GM12878 (cell line): ENCODE results near the gene GRAMD1B. TPM values are rescaled to one million over a fixed set of nuclear protein-coding genes. Genes with fewer than 3 reads are reported as not detected.
A peak's percentile ranks its signal among the peaks of the same experiment; 100 is the strongest.

Experiments
- BMI1 ChIP-seq: fragments of 450-650 bp; IDR thresholded peaks from 2 replicates; pipeline ENCODE4 v1.6.1; 2016; ENCODE audit warnings: mild to moderate bottlenecking, moderate library complexity, borderline replicate concordance
- CREM ChIP-seq: IDR thresholded peaks from 2 replicates; pipeline ENCODE4 v1.6.1; 2014; ENCODE audit warnings: antibody characterized with exemption, low read depth
- E2F4 ChIP-seq: IDR thresholded peaks from 2 replicates; pipeline ENCODE4 v1.6.1; 2012; ENCODE audit warnings: low read depth, low read length, improper control_type of control experiment
- HDAC2 ChIP-seq: fragments of 200-600 bp; sonication (generic); IDR thresholded peaks from 2 replicates; pipeline ENCODE4 v1.6.1; 2017
- JUND ChIP-seq: IDR thresholded peaks from 2 replicates; pipeline ENCODE4 v1.6.1; 2012; ENCODE audit warnings: low read depth, mild to moderate bottlenecking, low read length, improper control_type of control experiment, moderate library complexity
- MXI1 ChIP-seq: fragments of 150-350 bp; IDR thresholded peaks from 2 replicates; pipeline ENCODE4 v1.6.1; 2011; ENCODE audit warnings: low read depth, mild to moderate bottlenecking, inconsistent platforms, low read length, improper control_type of control experiment
- MYB ChIP-seq: fragments of 150-350 bp; IDR thresholded peaks from 2 replicates; pipeline ENCODE4 v1.6.1; 2014; ENCODE audit warnings: mild to moderate bottlenecking, low read depth, low read length, borderline replicate concordance
- MYC ChIP-seq: IDR thresholded peaks from 2 replicates; pipeline ENCODE4 v1.6.1; 2011; ENCODE audit warnings: mild to moderate bottlenecking, low read length, moderate library complexity, inconsistent platforms; ENCODE audit not compliant: insufficient read depth, insufficient replicate concordance, insufficient read length, severe bottlenecking
- NFYB ChIP-seq: IDR thresholded peaks from 2 replicates; pipeline ENCODE4 v1.6.1; 2011; ENCODE audit warnings: low read depth, mild to moderate bottlenecking, low read length, improper control_type of control experiment, moderate library complexity; ENCODE audit not compliant: insufficient read depth
- PBX3 ChIP-seq: IDR thresholded peaks from 2 replicates; pipeline ENCODE4 v1.6.1; 2011; ENCODE audit warnings: mild to moderate bottlenecking, low read depth, low read length, moderate library complexity; ENCODE audit not compliant: insufficient replicate concordance
- RCOR1 ChIP-seq: conservative IDR thresholded peaks from 2 replicates; pipeline ENCODE4 v1.6.1; 2012; ENCODE audit warnings: low read depth, low read length, improper control_type of control experiment
- SIN3A ChIP-seq: IDR thresholded peaks from 2 replicates; pipeline ENCODE4 v1.6.1; 2012; ENCODE audit warnings: low read depth, low read length, improper control_type of control experiment
- SMARCA5 ChIP-seq: fragments of 450-650 bp; IDR thresholded peaks from 2 replicates; pipeline ENCODE4 v1.6.1; 2017; ENCODE audit warnings: mild to moderate bottlenecking
- SUPT20H ChIP-seq: IDR thresholded peaks from 2 replicates; pipeline ENCODE4 v1.6.1; 2011; ENCODE audit warnings: low read depth, mild to moderate bottlenecking, low read length, moderate library complexity, borderline replicate concordance; ENCODE audit not compliant: control insufficient read depth
- TARDBP ChIP-seq: IDR thresholded peaks from 2 replicates; pipeline ENCODE4 v1.6.1; 2016; ENCODE audit warnings: borderline replicate concordance
- TCF3 ChIP-seq: IDR thresholded peaks from 2 replicates; pipeline ENCODE4 v1.6.1; 2012; ENCODE audit warnings: low read depth, mild to moderate bottlenecking, low read length, borderline replicate concordance; ENCODE audit not compliant: insufficient read depth
- YY1 ChIP-seq: IDR thresholded peaks from 2 replicates; pipeline ENCODE4 v1.6.1; 2011; ENCODE audit warnings: low read depth, mild to moderate bottlenecking, low read length
- ZBTB11 ChIP-seq: fragments of 450-650 bp; formaldehyde crosslinking; IDR thresholded peaks from 2 replicates; pipeline ENCODE4 v1.5.0; 2022; ENCODE audit warnings: mild to moderate bottlenecking, missing genetic modification characterization
- ZNF592 ChIP-seq: fragments of 450-650 bp; IDR thresholded peaks from 2 replicates; pipeline ENCODE4 v1.6.1; 2017; ENCODE audit warnings: mild to moderate bottlenecking, moderate library complexity
- ZNF622 ChIP-seq: fragments of 450-650 bp; IDR thresholded peaks from 2 replicates; pipeline ENCODE4 v1.6.1; 2017; ENCODE audit warnings: mild to moderate bottlenecking, inconsistent platforms
- polyA plus RNA-seq, 11 experiments: library from polyadenylated mRNA; depleted of rRNA in 4 of 11; unstranded in 6 of 11; stranded (reverse) in 5 of 11; fragments of >200 nt; fragmentation: Nextera tagmentation in 4 of 11; fragmentation: Illumina TruSeq in 1 of 11; extraction: Ambion mirVana in 4 of 11; extraction: Trizol in 1 of 11; gene quantifications; 1 replicate in 1 of 11; 2 replicates in 10 of 11; pipeline versions ENCODE4 v1.2.1 to v1.2.3, GENCODE V29; 2011 to 2016; ENCODE audit warnings: inconsistent platforms in 2 of 11, missing spikeins in 2 of 11, low read depth in 1 of 11
- total RNA-seq, 4 experiments: library from RNA; depleted of rRNA in 3 of 4; stranded (reverse); fragments of >200 nt in 3 of 4; fragmentation: Illumina TruSeq in 1 of 4; extraction: Trizol in 1 of 4; gene quantifications; 2 replicates each; pipeline versions ENCODE4 v1.2.1 to v1.2.3, GENCODE V29; 2013 to 2021

Gene GRAMD1B
- total and polyA plus RNA-seq, 10 of the 15 experiments (the other 5 are each of a cell fraction or from before 2014, with no cell fraction given) = 1.9 to 49.1 (median 26.9) TPM

- TF ChIP-seq ZBTB11 (CRISPR knock-in tag) = no peak
- no peak for TF ChIP-seq MYC
- no peak for TF ChIP-seq NFYB
- peak; percentile 85; the same call in 1 of the 2 replicates for TF ChIP-seq RCOR1
- no peak for TF ChIP-seq ZNF592
- no peak for TF ChIP-seq SUPT20H
- no peak for TF ChIP-seq JUND
- TF ChIP-seq BMI1 = peak; percentile 34; the same call in 1 of the 2 replicates
- no peak for TF ChIP-seq SIN3A
- no peak for TF ChIP-seq PBX3
- peak; percentile 62 for TF ChIP-seq CREM
- peak; percentile 95 for TF ChIP-seq SMARCA5
- no peak for TF ChIP-seq MXI1
- no peak for TF ChIP-seq YY1
- TF ChIP-seq TARDBP = no peak
- TF ChIP-seq HDAC2 = no peak
- TF ChIP-seq ZNF622 = no peak
- no peak for TF ChIP-seq MYB
- TF ChIP-seq E2F4 = no peak
- TF ChIP-seq TCF3 = peak; percentile 29; the same call in 1 of the 2 replicates
These were observed 48.1 kb upstream of the GRAMD1B start (continued) for GRCh38 chr11:123381817-123382554.
